Hematopoietic multipotent progenitor cell treated with erythropoietin and hydrocortisone succinate and interleukin-3 and kit ligand, for 4 days (in vitro differentiated cells): ENCODE measurements around the gene CASK.
"Not testable (repeated sequence)": the region's sequence is repeated elsewhere in the genome, so short reads cannot be mapped to it uniquely, and the experiment has no call there.

ENCODE experiments used
- DNase-seq: peaks from one replicate; pipeline ENCODE4 v3.0.0-alpha.2; 2015

The CASK gene

DNA sequence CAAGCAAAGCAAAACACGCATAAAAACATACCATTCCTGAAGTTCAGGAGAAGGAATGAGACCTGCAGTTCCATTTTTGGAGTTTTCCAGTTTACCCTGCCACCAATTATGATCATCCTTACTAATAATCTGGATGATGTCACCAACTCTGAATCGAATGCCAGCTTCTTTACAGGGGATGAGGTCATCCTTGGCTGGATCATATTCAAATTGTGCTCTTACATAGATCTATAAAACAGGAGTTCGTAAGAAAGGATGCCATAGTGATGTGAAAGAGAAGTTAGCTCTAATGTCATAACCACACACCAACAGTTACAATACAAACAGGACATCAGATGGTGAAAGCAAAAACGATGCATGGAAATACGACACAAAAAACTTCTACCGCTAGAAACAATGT lies 369.7 kb downstream of the CASK start:
- no peak for DNase-seq

DNA sequence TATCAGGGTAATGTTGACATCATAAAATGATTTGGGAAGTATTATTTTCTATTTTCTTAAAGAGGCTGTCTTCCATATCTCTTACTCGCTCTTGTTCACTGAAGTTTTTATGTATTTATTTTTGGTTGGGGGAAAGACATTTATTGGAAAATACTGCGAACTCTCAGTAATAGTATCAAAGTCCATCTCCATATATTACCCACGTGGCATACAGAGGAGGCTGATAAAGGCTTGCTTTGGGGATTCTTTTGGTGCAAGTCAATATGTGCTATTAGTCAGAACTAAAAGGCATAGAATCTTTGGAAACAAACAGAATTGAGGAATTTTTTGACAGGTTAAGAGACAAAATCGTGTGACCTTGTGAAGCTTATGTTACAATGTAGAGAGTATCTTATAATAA lies 374.9 kb downstream of the CASK start:
- no peak for DNase-seq

DNA sequence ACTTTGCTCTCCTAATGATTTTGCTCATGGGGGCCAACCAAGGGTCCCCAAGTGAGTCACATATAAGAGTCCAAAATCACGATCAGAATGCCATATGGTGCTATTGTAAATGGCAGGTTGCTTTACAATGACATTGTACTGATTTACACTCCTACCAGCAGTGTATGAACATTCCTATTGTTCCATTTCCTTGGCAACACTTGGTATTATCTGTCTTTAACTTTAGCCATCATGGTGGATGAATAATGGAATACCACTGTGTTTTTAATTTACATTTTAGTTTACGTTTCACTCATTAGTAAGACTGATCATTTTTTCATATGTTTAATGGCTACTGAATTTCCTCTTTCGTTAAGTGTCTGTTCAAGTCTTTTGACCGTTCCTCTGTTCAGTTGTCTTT lies 379.7 kb downstream of the CASK start:
- no peak for DNase-seq

DNA sequence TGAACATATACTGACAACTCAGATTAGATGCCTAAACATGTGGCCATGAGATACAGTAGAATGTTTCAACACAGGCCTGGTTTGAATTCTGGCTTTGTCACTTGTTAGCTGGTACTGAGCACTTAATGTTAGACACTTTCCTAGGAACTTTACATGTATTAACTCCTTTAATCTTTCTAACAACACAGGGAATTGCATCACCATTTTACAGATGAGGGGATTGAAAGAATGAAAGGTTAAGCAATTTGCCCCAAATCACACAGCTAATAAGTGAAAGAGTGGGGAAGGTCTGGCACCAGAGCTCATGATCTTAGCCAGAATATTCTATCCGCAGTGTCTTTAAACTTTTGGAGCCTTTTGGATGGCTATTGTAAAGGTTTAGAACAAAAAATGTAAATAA lies 380.3 kb downstream of the CASK start:
- no peak for DNase-seq

DNA sequence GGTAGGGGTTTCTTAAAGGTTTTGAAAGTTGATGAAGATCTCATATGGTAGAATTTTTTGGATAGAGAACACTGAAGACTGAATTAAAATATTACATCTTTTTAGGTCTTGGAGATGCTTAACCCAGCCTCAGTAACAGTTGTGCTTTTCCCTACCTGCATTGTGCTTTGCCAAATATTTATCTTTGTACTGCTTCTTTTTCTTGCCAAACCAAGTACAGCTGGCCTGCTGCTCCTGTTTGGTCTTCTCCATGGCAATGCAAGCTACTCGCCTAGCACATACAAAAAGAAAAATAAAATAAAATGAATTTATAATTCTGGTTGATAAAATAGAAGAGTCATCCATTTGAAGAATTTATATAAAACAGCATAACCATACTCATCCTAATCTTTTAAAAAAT lies 380.8 kb downstream of the CASK start:
- DNase-seq = no peak

DNA sequence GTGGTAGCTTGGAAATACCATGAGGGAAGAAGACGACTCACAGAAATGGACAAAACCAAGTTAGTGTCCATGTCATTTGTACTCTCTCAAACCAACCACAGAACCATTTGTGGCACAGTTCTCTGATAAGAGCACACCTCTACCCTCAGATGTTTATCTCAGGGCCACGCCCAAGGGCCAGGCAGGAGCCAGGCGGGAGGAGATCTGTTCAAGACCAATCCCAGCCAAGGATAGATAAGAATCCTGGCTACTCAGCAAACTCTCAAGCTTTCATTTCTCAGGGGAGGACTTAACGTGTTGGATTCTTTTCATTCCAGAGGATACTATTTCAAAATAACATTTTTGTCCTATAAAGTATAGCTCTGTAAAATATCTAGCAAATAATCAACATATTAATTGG lies 381.2 kb downstream of the CASK start:
- DNase-seq = no peak

DNA sequence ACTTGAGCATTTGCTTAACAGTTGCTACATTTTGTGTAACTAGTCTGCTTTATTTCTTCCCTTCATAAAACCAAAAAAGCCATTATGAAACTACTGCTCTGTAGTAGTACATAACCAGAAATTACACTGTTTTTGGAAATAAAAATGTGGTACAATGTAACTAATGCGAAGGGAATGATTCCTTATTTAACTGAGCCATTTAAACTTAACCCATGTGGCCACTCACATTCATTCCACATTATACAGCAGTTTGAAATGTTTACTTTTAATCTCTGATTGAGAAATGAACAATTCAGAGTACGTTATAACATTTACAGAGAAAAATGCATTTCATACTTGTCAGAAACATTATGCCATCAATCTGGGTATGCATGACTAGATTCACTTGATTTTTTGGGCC lies 382.0 kb downstream of the CASK start:
- no peak for DNase-seq

DNA sequence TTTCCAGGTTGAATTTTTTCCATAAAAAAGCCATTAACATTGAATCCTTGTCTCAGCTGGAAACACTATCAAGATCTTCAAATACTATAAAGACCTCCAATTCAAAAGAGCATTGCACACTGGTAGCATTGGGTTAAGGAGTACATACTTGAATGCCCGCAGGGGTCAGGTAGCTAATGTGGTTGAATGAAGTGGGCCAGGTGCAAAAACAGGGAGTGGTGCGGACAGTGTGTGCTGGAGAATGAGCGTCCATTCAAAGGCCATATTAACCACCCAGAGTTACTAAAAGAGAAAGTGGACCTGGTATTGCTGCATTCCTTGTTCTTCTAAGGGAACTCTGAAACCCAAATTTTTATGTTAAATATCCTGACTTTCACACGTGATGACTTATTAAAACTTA lies 384.6 kb downstream of the CASK start:
- DNase-seq = no peak

DNA sequence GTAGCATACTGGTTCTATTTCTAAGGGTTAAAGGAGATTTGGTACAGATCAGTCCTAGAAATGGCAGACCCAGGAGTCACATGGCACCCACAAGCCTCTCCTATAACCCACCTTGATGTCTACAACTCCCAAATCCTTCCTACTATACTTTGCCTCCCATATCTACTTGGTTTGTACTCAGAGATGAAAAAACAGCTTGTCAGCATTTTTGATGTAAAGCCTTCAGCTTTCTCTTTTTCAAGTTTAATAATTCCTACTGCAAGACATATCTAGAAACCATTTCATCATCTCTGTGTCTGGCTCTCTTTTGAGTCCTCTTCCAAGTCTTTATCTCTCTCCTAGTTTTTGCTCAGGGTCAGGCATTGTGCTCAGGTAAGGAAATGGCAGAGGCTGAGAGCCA lies 393.3 kb downstream of the CASK start:
- no peak for DNase-seq

DNA sequence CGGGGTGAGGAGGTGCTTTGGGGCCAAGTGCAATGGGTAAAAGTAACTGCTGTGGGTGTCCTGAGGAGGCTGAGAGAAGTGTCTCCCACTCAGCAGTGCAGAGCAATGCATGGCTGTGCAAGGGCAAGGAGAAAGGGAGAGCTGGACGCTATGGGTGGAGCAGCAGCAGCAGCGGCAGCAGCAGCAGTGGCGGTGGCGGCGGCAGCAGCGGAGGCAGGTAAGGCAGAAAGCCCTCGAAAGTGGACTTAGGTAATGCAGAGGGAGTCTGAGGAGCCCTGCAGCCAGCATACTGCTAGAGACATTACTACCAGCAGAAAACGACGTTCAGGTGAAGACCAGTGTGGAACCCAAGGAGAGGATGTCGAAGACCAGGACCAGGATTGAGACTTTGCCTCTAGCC lies 394.1 kb downstream of the CASK start:
- DNase-seq = no peak

DNA sequence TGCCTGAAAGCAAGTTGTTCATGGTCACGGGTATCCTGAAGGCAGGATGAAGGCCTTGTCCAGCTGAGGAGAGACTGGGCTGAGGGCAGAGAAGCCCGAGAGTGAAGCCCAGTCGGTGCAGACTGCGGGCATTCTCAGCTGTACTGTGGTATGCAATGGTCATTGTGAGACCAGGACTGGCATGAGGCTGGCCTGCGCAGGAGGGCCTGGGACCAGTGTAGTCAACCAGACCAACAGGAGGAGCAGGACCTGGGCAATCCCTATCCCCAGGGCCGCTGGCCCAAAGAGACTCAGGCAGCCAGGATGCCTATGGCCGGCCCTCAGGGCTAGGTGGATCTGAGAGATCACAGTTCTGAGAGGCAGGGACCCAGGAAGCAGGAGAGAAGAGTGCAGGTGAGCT lies 394.6 kb downstream of the CASK start:
- DNase-seq = no peak

DNA sequence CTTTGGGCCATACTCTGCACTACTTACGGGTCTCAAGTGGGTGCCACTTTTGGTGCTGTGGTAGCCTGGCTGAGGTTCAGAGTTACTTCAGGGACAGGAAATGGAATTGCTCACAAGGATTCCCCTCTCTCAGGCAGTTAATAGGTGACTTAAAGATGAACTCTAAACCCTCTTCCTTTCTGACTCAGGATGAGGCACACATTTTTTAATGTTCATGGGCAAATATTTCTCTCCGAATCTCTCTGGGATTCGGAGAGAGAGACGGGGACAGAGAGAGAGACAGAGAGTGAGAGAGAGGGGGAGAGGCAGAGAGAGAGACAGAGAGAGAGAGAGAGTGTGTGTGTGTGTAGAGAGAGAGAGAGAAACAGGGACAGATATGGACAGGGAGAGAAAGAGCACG lies 396.4 kb downstream of the CASK start:
- no peak for DNase-seq

DNA sequence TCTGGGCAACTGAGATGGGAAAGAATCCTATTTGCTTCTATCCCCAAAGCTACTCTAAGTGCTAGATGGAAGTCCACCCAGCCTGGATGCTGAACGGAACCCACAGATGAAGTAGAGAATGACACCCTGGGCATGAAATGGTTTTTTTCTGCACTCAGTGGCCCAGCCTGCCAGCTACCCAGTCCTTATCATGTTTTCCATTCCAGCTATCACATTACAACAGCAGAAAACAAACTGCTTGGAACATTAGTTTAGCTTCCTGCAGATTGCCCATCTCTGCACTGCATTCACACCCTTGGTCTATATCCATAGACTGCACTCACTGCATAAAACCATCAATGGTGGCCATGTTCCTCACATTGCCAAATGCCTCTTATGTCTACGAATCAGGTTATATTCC lies 397.1 kb downstream of the CASK start:
- peak; percentile 72 for DNase-seq

DNA sequence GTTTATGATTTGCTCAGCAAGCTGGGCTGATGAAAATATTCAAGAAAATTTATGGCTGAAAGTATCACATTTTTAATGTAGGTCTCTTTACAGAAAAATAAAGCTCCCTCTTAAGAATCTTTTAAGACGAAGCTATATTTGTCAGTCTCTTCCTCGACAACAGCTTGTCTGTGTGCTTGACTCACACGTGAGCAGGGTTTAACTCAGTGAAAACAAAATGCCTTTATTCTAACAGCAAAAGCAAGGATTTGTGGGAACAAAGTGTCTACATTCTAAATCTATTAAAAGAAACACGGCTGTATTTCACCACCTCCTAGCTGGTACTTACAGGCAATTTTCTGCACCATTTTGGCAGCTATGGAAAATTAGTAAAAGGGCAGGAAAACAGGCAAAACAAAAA lies 400.7 kb downstream of the CASK start:
- no peak for DNase-seq

DNA sequence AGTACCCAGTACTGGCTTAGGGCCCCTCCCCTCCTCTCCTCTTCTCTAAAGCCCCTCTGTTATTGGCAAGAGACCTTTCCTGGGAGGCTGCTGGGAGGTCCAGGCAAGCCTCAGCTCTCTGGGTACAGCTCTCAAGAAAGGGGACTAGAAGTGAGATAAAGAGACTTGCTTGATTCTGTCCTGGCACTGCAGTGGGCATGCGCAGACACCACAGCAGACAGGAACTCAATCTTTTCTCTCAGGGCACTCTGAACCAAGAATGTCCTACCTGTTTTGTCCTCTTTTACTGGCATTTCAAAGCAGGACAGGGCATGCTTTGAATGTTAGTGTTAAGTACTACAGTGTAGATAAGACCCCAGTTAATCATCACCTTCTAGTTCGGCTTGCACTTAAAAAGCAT lies 401.3 kb downstream of the CASK start:
- no peak for DNase-seq

DNA sequence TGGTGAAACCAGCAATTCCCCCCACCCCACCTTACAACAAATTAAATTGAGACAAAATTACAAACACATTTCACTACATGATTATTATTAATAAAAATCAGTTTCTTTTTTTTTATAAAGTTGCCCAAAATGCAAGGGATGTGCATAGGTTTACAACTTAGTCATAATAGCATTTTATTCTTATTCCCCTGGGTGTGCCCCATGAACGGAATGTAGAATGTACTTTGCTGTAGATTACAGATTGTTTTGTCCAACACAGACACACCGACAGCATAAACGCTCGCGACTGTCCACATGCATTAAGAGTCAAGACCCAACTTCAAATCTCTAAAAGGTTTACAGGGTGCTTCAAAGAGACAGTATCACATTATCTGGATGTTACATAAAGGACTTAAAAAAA lies 403.9 kb downstream of the CASK start:
- DNase-seq = no peak

DNA sequence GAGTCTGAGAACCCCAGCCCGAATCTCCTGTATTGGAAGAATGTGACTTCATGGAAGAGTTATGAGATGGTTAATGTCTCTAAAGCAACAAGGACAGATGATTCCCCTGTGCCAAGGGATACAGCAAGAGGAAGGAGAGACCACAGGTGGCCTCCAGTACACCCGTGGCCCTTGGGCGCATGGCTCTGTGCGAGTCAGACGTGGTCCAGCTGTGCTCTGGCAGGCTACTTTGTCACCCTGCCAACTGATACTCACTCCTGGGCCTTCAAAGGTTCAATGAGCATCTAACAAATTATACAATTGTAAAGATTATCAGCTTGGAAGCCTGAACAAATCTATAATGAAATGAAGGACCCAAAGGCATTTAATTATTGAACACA lies 404.5 kb downstream of the CASK start:
- no peak for DNase-seq

DNA sequence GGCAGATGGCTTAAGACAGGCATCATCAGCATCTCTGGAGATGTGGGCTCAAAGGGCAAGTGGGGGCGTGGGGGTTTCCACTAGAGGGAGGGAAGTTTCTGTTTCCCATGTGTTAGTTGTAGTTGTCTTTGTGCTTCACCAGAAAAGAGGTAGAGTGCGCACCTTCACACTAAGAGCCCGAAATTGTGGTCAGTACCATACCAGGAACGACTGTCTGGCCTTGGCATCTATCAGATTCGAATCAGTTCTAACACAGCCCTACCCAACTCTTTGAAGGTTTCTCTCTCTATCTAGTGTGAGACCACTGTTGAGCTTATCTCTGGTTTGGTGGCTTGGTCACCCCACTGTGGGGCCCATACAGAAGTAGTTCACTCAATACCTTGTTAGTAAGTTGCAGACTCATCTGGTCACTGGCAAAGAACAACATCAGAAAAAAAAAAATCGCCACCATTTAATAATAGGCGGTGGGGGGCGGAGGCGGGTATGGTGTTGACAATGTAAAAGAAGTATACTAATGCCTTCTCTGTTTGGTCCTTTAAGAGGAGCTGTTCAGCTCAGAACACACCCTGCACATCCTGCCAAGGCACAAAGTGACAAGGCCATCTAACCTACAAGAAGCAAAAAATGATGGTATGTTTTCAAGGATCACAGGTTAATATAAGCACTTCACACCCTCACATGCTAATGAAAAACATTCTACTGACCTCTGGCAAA lies 405.1 kb downstream of the CASK start:
- no peak for DNase-seq

DNA sequence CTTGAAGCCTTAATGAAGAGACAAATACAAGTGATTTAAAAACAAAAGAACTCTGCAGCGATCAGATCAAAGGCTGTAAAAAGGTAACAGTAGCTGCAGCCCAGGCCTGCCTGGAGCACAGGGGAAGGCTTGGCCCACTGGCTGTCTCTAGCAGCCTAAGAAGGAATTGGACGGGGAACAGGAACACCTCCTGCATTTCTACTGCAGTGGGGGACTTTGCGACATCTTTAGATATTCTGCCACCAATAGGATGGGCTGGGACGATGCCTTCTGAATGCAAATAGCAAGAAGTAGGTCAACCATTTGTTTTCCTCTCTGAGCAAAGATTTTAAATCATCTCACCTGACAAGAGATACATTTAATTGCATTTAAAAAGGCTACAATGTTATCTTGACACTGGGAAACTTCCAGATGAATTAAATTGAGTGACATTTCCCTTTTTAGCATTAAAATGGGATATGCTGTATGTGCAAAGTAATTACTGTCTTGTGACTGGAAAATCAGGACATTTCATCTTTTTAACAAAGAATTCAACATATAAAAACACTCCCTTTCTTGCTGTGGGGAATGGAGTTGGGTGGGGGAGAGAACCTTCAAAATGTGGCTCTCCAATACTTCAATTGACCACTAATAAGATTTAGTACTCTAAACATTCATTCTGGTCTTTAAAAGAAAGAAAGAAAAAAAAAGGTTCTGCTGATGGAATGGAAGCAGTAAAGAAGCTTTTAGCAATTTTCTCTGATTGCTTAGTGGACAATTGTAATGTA lies 406.2 kb downstream of the CASK start:
- DNase-seq = no peak

DNA sequence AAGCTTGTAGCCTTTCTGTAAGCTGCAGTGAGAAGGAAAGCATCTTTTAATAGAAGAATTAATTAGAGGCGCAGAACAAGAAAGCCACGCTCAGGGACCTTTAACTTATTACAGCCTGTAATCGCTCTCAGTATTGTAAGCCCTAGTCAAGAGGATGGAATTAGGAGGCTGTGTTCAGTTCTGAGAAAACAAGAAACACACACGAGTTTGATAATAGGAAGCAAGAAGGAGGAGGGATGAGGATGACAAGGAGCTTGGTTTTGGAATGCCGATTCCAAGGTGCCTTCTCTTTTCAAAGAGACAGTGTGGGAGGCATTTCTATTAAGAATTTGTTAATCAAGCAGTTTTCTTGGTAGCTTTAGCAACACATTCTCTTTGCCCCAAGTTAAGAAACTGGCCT lies 406.9 kb downstream of the CASK start:
- DNase-seq = no peak

DNA sequence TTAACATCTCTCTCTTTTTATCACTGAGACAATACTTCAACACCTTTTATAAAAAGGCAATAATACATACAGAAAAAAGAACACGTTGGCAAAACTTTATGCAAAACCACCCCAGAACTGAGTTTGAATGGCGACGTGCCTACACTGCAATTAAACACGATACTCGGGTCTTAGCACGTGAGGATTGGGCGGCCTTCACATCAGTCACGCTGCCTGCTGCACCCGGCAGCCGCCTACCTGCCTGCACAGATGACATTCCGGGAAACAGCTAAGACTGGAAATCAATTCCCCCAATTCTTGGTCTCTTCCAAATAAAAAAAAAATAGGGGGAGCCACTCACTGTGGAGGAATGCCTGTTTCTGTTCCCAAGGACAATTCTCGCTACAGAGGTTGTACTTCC lies 408.0 kb downstream of the CASK start:
- no peak for DNase-seq

DNA sequence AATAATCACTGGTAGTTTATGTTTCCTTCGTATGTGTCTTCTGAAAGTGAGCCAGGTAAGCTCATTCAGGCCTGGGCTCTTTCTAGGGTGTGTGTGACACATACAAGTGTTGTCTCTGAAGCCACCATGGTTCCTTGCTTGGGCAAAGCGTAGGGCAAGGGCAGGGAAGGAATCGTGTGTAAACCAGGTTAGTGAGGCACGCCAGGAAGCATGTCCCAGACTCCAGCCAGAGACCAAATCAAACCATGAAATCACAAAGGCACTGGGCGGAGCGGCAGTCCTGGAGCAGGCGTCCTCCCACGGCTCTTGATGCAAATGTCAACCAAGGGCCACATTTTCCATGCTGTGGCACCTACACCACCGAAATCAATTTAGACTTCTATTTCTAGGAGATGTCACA lies 409.2 kb downstream of the CASK start:
- no peak for DNase-seq

DNA sequence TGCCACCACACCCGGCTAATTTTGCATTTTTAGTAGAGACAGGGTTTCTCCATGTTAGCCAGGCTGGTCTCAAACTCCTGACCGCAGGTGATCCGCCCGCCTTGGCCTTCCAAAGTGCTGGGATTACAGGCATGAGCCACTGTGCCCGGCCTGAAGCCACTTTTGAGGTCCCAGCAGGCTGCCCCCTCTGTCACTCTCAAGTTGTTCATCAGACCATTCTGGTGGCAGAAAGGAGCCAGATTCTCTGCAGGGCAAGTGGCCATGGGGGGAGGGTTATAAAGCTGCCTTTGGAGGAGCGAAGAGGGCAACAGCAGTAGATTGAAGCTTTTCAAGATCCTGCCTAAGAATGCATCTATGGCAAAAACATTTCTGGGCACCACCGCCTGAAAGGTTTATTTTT lies 410.5 kb downstream of the CASK start:
- DNase-seq = not testable (repeated sequence)

DNA sequence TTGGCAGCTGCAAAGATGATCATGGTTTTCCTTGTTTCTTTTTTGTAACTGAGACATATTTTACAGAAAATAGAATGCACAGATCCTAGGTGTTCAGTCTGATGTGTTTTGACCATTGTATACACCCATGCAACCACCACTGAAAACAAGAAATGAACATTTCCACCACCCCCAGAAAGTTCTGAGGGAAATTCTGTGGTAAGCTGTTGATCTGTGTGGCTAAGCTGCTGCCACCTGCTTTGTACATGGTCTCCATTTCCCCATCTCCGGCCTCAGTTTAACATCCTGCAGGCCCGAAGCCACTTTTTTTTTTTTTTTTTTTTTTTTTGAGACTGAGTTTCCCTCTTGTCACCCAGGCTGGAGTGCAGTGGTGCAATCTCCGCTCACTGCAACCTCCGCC lies 411.0 kb downstream of the CASK start:
- no peak for DNase-seq

DNA sequence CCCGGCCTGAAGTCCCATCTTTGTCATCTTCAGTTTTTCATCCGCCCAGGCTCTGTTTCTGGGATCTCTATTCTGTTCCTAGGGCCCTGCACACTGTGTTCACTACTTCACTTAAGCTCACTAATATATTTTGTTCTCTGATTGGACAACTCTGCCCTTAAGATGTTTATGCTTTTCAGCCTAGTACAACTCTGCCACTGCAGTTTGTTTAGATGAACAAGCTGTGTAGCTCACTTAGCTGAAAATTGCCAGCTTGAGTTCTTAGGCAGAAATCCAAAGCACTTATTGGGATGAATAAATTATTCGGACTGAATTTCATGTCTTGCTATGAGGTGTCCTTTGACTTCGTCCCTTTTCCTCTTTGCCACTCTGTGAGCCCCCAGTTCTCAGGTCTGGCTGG lies 415.4 kb downstream of the CASK start:
- no peak for DNase-seq
